Neuronal stem cell (in vitro differentiated cells): ENCODE measurements around the gene OR4F15. TPM values are rescaled to one million over a fixed set of nuclear protein-coding genes. Genes with fewer than 3 reads are reported as not detected.

Experiments used
- small RNA-seq: library from polyadenylated mRNA; stranded (forward); fragments of <200 nt; extraction: miRNeasy Mini kit (QIAGEN cat#:217004); gene quantifications from one replicate; pipeline ENCODE3, GENCODE V24; 2013; ENCODE audit not compliant: insufficient read depth

Gene OR4F15

Small RNA genes within 50 kb of the gene (small RNA-seq; reads per million reads assigned to genes)
- gene RN7SL209P = not detected
